Gastroesophageal sphincter (tissue), 3 donors: ENCODE measurements around the gene CCDC171.

ENCODE experiments used
- EP300 ChIP-seq: sonication (generic); formaldehyde crosslinking; IDR thresholded peaks from one replicate; pipeline ENCODE4 v1.6.1; 2017; ENCODE audit warnings: antibody characterized with exemption, mild to moderate bottlenecking
- POLR2A ChIP-seq, 2 donors: fragments of 450-650 bp; IDR thresholded peaks; one replicate each; pipeline ENCODE4 v1.6.1; 2017; ENCODE audit warnings: antibody characterized with exemption in 2 of 2, mild to moderate bottlenecking in 2 of 2, moderate library complexity in 1 of 2
- POLR2AphosphoS5 ChIP-seq: sonication (generic); formaldehyde crosslinking; IDR thresholded peaks from one replicate; pipeline ENCODE4 v1.6.1; 2017; ENCODE audit warnings: antibody characterized with exemption
- TF ChIP-seq, protein P1 (sequence below), 4 experiments: fragments of 200-600 bp in 2 of 4; fragments of 450-650 bp in 2 of 4; sonication (generic) in 1 of 4; IDR thresholded peaks; one replicate each; pipeline ENCODE4 v1.5.1; 2017 to 2019; ENCODE audit warnings: antibody characterized with exemption in 4 of 4, mild to moderate bottlenecking in 2 of 4, moderate library complexity in 2 of 4

DNA sequence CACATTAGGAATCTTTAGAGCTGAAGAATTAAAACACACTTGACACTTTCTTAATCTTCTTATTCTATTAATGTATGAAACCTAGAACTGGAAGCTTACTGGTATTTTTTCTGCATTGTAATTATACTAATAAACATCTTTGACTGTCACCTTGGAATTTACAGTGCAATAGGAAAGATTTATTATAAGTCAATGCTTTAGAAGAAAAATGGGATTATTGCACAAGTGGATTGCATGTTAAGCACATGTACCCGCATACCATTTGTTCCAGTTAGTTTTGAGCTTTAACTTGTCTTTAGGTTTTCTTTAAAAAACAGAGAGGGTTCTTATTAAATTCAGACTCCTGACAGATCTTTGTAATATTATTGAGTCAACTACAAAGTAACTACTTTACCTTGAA lies 278.5 kb downstream of the CCDC171 start:
- no peak for TF ChIP-seq POLR2A (IDR thresholded peaks at IDR 0.05)
- TF ChIP-seq, protein P1, sequence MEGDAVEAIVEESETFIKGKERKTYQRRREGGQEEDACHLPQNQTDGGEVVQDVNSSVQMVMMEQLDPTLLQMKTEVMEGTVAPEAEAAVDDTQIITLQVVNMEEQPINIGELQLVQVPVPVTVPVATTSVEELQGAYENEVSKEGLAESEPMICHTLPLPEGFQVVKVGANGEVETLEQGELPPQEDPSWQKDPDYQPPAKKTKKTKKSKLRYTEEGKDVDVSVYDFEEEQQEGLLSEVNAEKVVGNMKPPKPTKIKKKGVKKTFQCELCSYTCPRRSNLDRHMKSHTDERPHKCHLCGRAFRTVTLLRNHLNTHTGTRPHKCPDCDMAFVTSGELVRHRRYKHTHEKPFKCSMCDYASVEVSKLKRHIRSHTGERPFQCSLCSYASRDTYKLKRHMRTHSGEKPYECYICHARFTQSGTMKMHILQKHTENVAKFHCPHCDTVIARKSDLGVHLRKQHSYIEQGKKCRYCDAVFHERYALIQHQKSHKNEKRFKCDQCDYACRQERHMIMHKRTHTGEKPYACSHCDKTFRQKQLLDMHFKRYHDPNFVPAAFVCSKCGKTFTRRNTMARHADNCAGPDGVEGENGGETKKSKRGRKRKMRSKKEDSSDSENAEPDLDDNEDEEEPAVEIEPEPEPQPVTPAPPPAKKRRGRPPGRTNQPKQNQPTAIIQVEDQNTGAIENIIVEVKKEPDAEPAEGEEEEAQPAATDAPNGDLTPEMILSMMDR (IDR thresholded peaks at IDR 0.05): no peak
- TF ChIP-seq EP300: no peak
- no peak for TF ChIP-seq POLR2AphosphoS5
